ENCODE results near the gene IL5. TPM values are rescaled to one million over a fixed set of nuclear protein-coding genes. Genes with fewer than 3 reads are reported as not detected.

Gene IL5
- total and polyA plus RNA-seq, 2 of the 4 experiments (the other 2 are of a cell fraction), result not detected

DNA sequence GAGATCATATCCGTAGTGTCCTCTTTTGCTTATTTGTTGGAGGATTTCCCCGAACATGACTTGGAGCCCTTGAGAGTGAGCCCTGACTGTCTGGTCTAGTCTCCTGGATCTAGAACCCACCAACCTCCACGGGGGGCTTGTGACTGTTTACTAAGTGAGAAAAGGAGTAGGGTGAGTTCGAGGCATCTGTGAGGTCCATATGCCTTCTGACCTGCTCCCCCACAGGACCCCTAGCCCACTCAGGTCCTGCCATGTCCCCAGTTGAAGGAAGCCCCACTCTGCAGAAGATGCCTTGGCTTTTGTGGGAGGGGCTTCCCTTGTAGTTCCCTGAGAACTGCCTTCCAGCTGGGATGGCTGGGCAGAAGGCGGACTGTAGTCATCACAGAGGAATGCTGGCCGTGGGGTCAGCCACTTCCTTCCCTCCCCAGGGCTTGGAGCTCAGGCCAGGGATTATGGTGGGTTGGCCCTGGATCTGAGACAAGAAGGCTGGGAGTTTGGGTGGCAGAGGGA, 45.8 kb downstream of the IL5 start:
- Histone ChIP-seq H3K18ac (ENCODE audit: low read depth, low read length) (peak overlapping the region; percentile 92), H3K79me1 (ENCODE audit: low read depth in 1 of 2, low read length in 2 of 2) (peaks cover 0 to 20% of the 10 kb centered on the region in 2 experiments; a peak in 1 of 4 replicates), H3K27me3 (ENCODE audit: control insufficient read depth, insufficient read depth, low read length) (no peaks in the 10 kb centered on the region), H3K4ac (ENCODE audit: low read depth, low read length) (peak overlapping the region; percentile 99), H2BK15ac (ENCODE audit: low read depth, low read length) (peak overlapping the region; percentile 99; the same call in 2 of the 3 replicates), H2AFZ (replicated peaks; ENCODE audit: low read length, poor library complexity) (peak overlapping the region; percentile 87), H4K20me1 (ENCODE audit: insufficient read depth, low read length) (no peaks in the 10 kb centered on the region), H4K8ac (ENCODE audit: low read depth in 2 of 2, low read length in 2 of 2) (peak overlapping the region; percentile 84 to 97), H3K9me3 (ENCODE audit: control insufficient read depth, insufficient read depth, low read length) (no peaks in the 10 kb centered on the region), H3K23ac (ENCODE audit: low read depth, low read length) (peak overlapping the region; percentile 97), H3K56ac (ENCODE audit: extremely low read depth, insufficient read depth, low read length) (peak overlapping the region; percentile 74), H2AK9ac (replicated peaks; ENCODE audit: low read depth, low read length, poor library complexity) (peak overlapping the region; percentile 95), H4K5ac (ENCODE audit: low read depth, low read length) (peak overlapping the region; percentile 87), H2BK5ac (ENCODE audit: low read depth, low read length, poor library complexity, severe bottlenecking) (peak overlapping the region; percentile 96), H2BK120ac (ENCODE audit: low read depth, low read length) (peak overlapping the region; percentile 97), H3K4me1 (ENCODE audit: control insufficient read depth, insufficient read depth, low read length) (peaks cover 28% of the 10 kb centered on the region), H3K4me3 (ENCODE audit: insufficient read depth, low read depth, low read length) (peak overlapping the region; percentile 59; the same call in 1 of the 2 replicates), H3K4me2 (ENCODE audit: low read depth, low read length) (peak overlapping the region; percentile 73), H3K14ac (replicated peaks; ENCODE audit: low read depth, low read length) (peak overlapping the region; percentile 97), H3K9ac (ENCODE audit: low read depth, low read length) (peak overlapping the region; percentile 33), H3K27ac (ENCODE audit: insufficient read depth, low read length) (peak overlapping the region; percentile 96), H2AK5ac (ENCODE audit: low read depth, low read length) (peak overlapping the region; percentile 99), H3K36me3 (ENCODE audit: control insufficient read depth, insufficient read depth, low read length) (no peaks in the 10 kb centered on the region), H2BK20ac (ENCODE audit: low read depth, low read length) (peak overlapping the region; percentile 99), H4K91ac (ENCODE audit: insufficient read depth, low read depth, low read length) (peak overlapping the region; percentile 98), H3K9me1 (ENCODE audit: insufficient read depth, low read length) (peaks cover 42% of the 10 kb centered on the region)
- ATAC-seq (ENCODE audit: low read depth), result peak; percentile 38
- TF ChIP-seq FOS (IDR thresholded peaks at IDR 0.05; ENCODE audit: low read depth, low read length) (peak; percentile 74), MAFK (IDR thresholded peaks at IDR 0.05; ENCODE audit: low read depth, low read length) (no peak), MAZ (IDR thresholded peaks at IDR 0.05; ENCODE audit: borderline replicate concordance, low read depth, low read length) (peak; percentile 66; the same call in 1 of the 2 replicates), POLR2A (IDR thresholded peaks at IDR 0.05; ENCODE audit: low read depth, low read length) (peak; percentile 27; the same call in 1 of the 2 replicates), SMC3 (IDR thresholded peaks at IDR 0.05; ENCODE audit: low read depth, low read length) (no peak), RCOR1 (IDR thresholded peaks at IDR 0.05; ENCODE audit: insufficient replicate concordance, low read length) (peak; percentile 61), RAD21 (IDR thresholded peaks at IDR 0.05; ENCODE audit: low read length) (peak; percentile 22; the same call in 1 of the 2 replicates)
- dilution Hi-C loops (cut with HindIII; ENCODE audit: low sequenced_read_pairs, unreplicated experiment) (no loop called here), in situ Hi-C loops (cut with MboI; ENCODE audit: low sequenced_read_pairs) (loop anchor here (25.0 kb wide), 1 partner anchor 410 kb away; no protein-coding TSS in a partner anchor), intact Hi-C loops (cut with micrococcal nuclease) (loop anchor here (10.0 kb wide), 1 partner anchor 433 kb away; the partner anchor contains the start of gene IL3)
- no TSS peak for BruUV-seq (replicated peaks)
- ChIA-PET POLR2A (ENCODE audit: unreplicated experiment) (interaction anchor here (0.9 kb wide), 1 partner anchor 9 kb away, joined by 3 read pairs; no protein-coding TSS in a partner anchor), CTCF (interaction anchor here (0.8 to 5.2 kb wide), 3 partner anchors 75 to 259 kb away, joined by 4 to 30 read pairs (median 6); no protein-coding TSS in a partner anchor)
- DNase-seq, result peak; percentile 95
- WGBS, 2 experiments (ENCODE audit: extremely low coverage in 2 of 2, insufficient read length in 1 of 2), result no CpG with 5 or more reads among the region's 6 CpGs

All from IMR-90 (cell line).